HG02610 (cell line): ENCODE data around the gene C5orf24.

Source experiments
- ATAC-seq: cut with Tn5 transposase; IDR thresholded peaks from one replicate; pipeline ENCODE4 v1.9.1; 2021; ENCODE audit warnings: mild to moderate bottlenecking, moderate library complexity; ENCODE audit not compliant: unreplicated experiment

C5orf24 gene

DNA sequence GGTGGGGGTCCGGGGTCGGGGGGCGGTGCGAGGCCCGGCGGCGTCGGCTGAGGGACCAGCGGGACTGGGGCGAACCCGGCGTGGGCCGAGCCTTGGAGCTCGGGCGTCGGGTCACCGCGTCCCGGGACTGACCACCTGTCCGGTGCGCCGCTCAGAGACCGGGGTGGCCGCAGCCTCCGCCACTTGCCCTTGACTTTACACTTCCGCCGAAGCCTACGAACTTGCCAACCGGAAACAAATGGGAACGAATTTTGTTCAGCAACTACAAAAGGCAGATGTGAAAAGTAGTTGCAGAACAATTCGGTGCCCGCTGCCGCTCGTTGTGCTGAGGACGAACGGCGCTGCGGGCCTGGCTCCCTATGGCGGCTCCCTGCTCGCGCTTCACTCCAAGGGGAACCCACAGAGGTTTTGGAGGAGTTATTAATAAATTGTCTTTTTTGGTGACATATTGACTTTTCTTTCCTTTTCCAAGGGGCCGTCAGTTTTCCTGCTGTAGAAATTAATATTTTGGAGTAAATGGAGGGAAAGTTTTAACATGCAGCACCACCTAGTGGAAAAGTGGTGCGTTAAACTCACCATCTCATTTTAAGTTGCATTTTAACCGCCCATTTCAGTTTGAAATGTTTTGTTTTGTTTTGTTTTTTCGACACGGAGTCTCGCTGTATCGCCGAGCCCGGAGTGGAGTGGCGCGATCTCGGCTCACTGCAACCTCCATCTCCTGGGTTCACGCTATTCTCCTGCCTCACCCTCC, 59.7 kb downstream of the C5orf24 start:
- ATAC-seq, result peak; percentile 16

DNA sequence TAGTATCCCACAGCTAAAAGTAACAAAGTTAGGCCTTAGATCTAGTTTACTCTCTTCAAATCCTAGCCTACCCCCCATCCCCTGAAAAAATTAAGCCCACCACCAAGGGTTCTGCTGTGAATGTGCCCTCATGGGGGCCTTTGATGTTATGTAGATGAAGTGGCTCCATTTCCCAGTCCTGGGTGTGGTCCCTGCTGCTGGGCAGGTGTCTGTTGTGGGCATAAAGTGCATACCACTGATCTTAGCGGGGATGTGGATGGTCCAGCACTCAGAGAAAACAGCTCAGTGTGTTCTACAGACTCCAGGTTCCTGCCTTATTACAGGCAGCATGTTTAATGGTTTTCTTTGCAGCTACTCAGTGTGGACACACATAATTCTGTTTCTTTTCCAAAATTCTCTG, 61.0 kb downstream of the C5orf24 start:
- no peak for ATAC-seq
